Measurements from ENCODE around the gene NDUFAF4. TPM values are rescaled to one million over a fixed set of nuclear protein-coding genes. Genes with fewer than 3 reads are reported as not detected.
"Not testable (repeated sequence)": the region's sequence is repeated elsewhere in the genome, so short reads cannot be mapped to it uniquely, and the experiment has no call there.

Gene NDUFAF4
- total and polyA plus RNA-seq, 2 donors (not counting 3 experiments of a cell fraction or from before 2014, with no cell fraction given), result 8.8 to 44.6 TPM

- ChIA-PET POLR2A (no interaction called here), CTCF (no interaction called here)
- TF ChIP-seq MYC (IDR thresholded peaks at IDR 0.05; ENCODE audit: low read depth, low read length) (no peak), GATA2 (IDR thresholded peaks at IDR 0.05; ENCODE audit: insufficient read depth, insufficient read length, low read depth, low read length) (no peak), EZH2 (IDR thresholded peaks at IDR 0.05; ENCODE audit: borderline replicate concordance, low read depth, low read length, severe bottlenecking) (no peak), MAX (IDR thresholded peaks at IDR 0.05; ENCODE audit: insufficient read depth, insufficient read length) (no peak), JUN (IDR thresholded peaks at IDR 0.05; ENCODE audit: borderline replicate concordance, insufficient read depth, insufficient read length, low read depth) (no peak), FOS (IDR thresholded peaks at IDR 0.05; ENCODE audit: borderline replicate concordance, insufficient read depth, low read length) (no peak), POLR2AphosphoS5 (IDR thresholded peaks at IDR 0.05; ENCODE audit: insufficient read depth, low read depth, low read length) (no peak), CTCF (IDR thresholded peaks at IDR 0.05; ENCODE audit: extremely low read depth in 1 of 2, insufficient read depth in 1 of 2, low read depth in 1 of 2, low read length in 2 of 2) (no peak), POLR2A (IDR thresholded peaks at IDR 0.05; ENCODE audit: low read depth, low read length) (no peak)
- no peak overlapping the region for H3K4me3 ChIP-seq (replicated peaks in 1 of 3; ENCODE audit: insufficient read depth in 1 of 3, low read depth in 1 of 3, low read length in 3 of 3)
- BruUV-seq (replicated peaks), result no TSS peak
- H3K4me1 ChIP-seq (ENCODE audit: control insufficient read depth, extremely low read depth, insufficient read depth, low read length), result no peaks in the 10 kb centered on the region
- no peak overlapping the region for H3K27ac ChIP-seq (ENCODE audit: insufficient read depth, low read depth, low read length)
- no peak for FAIRE-seq
- H3K4me2 ChIP-seq (ENCODE audit: insufficient read depth, low read length), result no peak overlapping the region
- H3K79me2 ChIP-seq (ENCODE audit: control insufficient read depth, insufficient read depth, low read length), result no peaks in the 10 kb centered on the region
- no peak for DNase-seq (ENCODE audit: low read depth, low spot score)
- H3K9me1 ChIP-seq (replicated peaks; ENCODE audit: control insufficient read depth, extremely low read depth, insufficient read depth, low read length), result no peaks in the 10 kb centered on the region
- dilution Hi-C loops (cut with MboI; ENCODE audit: extremely low pct_ligation_motif_present, low sequenced_read_pairs) (no loop called here), intact Hi-C loops (cut with micrococcal nuclease) (no loop called here)
- H3K27me3 ChIP-seq (ENCODE audit: control insufficient read depth in 2 of 2, insufficient read depth in 2 of 2, low read length in 2 of 2), result peaks cover 0 to 5% of the 10 kb centered on the region in 2 experiments
- no peaks in the 10 kb centered on the region for H3K36me3 ChIP-seq (ENCODE audit: control insufficient read depth in 2 of 2, extremely low read depth in 1 of 2, insufficient read depth in 2 of 2, low read length in 2 of 2)
- H3K9me3 ChIP-seq (replicated peaks; ENCODE audit: control insufficient read depth, insufficient read depth, low read length), result no peaks in the 10 kb centered on the region
- no peaks in the 10 kb centered on the region for H4K20me1 ChIP-seq (replicated peaks; ENCODE audit: control insufficient read depth, extremely low read depth, insufficient read depth, low read length)
- no peak overlapping the region for H3K9ac ChIP-seq (replicated peaks; ENCODE audit: extremely low read depth, insufficient read depth, low read length)
- no peak overlapping the region for H2AFZ ChIP-seq (ENCODE audit: low read depth, low read length)
Measured at GRCh38 chr6:96886519-96886918, 11.2 kb downstream of the NDUFAF4 start.

- H3K4me2 ChIP-seq (ENCODE audit: insufficient read depth, low read length); DNase-seq (ENCODE audit: low read depth, low spot score); H3K4me1 ChIP-seq (ENCODE audit: control insufficient read depth, extremely low read depth, insufficient read depth, low read length); H3K36me3 ChIP-seq (ENCODE audit: control insufficient read depth in 2 of 2, extremely low read depth in 1 of 2, insufficient read depth in 2 of 2, low read length in 2 of 2); H3K4me3 ChIP-seq (replicated peaks in 1 of 3; ENCODE audit: insufficient read depth in 1 of 3, low read depth in 1 of 3, low read length in 3 of 3); H3K9ac ChIP-seq (replicated peaks; ENCODE audit: extremely low read depth, insufficient read depth, low read length); dilution Hi-C loops (cut with MboI; ENCODE audit: extremely low pct_ligation_motif_present, low sequenced_read_pairs); FAIRE-seq; intact Hi-C loops (cut with micrococcal nuclease); H3K79me2 ChIP-seq (ENCODE audit: control insufficient read depth, insufficient read depth, low read length); BruUV-seq (replicated peaks); H4K20me1 ChIP-seq (replicated peaks; ENCODE audit: control insufficient read depth, extremely low read depth, insufficient read depth, low read length); POLR2A ChIA-PET; H3K9me3 ChIP-seq (replicated peaks; ENCODE audit: control insufficient read depth, insufficient read depth, low read length); H3K9me1 ChIP-seq (replicated peaks; ENCODE audit: control insufficient read depth, extremely low read depth, insufficient read depth, low read length); H3K27ac ChIP-seq (ENCODE audit: insufficient read depth, low read depth, low read length); H3K27me3 ChIP-seq (ENCODE audit: control insufficient read depth in 2 of 2, insufficient read depth in 2 of 2, low read length in 2 of 2); H2AFZ ChIP-seq (ENCODE audit: low read depth, low read length): not testable (repeated sequence)
- CTCF ChIA-PET, result interaction anchor here (1.4 to 1.9 kb wide), 2 partner anchors 13 to 174 kb away, joined by 5 to 6 read pairs; no protein-coding TSS in a partner anchor
Measured at GRCh38 chr6:96885187-96885631, 12.5 kb downstream of the NDUFAF4 start.

Data from endothelial cell of umbilical vein (primary cell).